ENCODE results near the gene NATD1. TPM values are rescaled to one million over a fixed set of nuclear protein-coding genes. Genes with fewer than 3 reads are reported as not detected.
A peak's percentile ranks its signal among the peaks of the same experiment; 100 is the strongest.

The NATD1 gene
- polyA plus RNA-seq, 1 of the 3 experiments (the other 2 are of a cell fraction): 3.9 TPM

- H3K36me3 ChIP-seq (replicated peaks in 1 of 2; ENCODE audit: control insufficient read depth in 1 of 2, insufficient read depth in 2 of 2, low read length in 1 of 2): peaks cover 18 to 23% of the 10 kb centered on the region in 2 experiments
- 90% methylated on average over 8 of the region's 9 CpGs for WGBS (ENCODE audit: low lambda C conversion rate)
- H3K9ac ChIP-seq: no peak overlapping the region
- H3K4me3 ChIP-seq (ENCODE audit: low read depth in 2 of 2, low read length in 1 of 2): peak overlapping the region in 1 of 2 experiments; percentile 99; a peak in 2 of 4 replicates
- peaks cover 10 to 25% of the 10 kb centered on the region in 2 experiments; a peak in 2 of 4 replicates for H3K4me1 ChIP-seq (ENCODE audit: control insufficient read depth in 1 of 2, insufficient read depth in 2 of 2, low read depth in 1 of 2, low read length in 1 of 2)
- H3K9me3 ChIP-seq: no peaks in the 10 kb centered on the region
- no peak overlapping the region for H3K27ac ChIP-seq (ENCODE audit: low read depth in 2 of 2, low read length in 1 of 2)
- peak overlapping the region; percentile 91 for H3K4me2 ChIP-seq
- POLR2A ChIA-PET: interaction anchor here (0.9 to 1.2 kb wide), 2 partner anchors 10 to 17 kb away, joined by 3 read pairs; no protein-coding TSS in a partner anchor
- no peak for DNase-seq
- TF ChIP-seq EP300 (IDR thresholded peaks at IDR 0.05; ENCODE audit: borderline replicate concordance in 1 of 2, low read depth in 1 of 2, low read length in 1 of 2): no peak
- no peak for TF ChIP-seq NFIC (IDR thresholded peaks at IDR 0.05; ENCODE audit: borderline replicate concordance)
- no peak for TF ChIP-seq CTCF (IDR thresholded peaks at IDR 0.05)
- no peak for TF ChIP-seq RAD21 (IDR thresholded peaks at IDR 0.05; ENCODE audit: low read length)
- no peak for TF ChIP-seq FOXM1 (IDR thresholded peaks at IDR 0.05; ENCODE audit: low read depth)
- TF ChIP-seq GABPA (IDR thresholded peaks at IDR 0.05; ENCODE audit: low read depth): no peak
- no peak for TF ChIP-seq NRF1 (IDR thresholded peaks at IDR 0.05; ENCODE audit: low read depth, low read length)
- H3K79me2 ChIP-seq (ENCODE audit: insufficient read depth): peaks cover 92% of the 10 kb centered on the region
- no peaks in the 10 kb centered on the region for H3K9me2 ChIP-seq
- H3F3A ChIP-seq (replicated peaks; ENCODE audit: insufficient read depth): no peaks in the 10 kb centered on the region
- no peak overlapping the region for H2AFZ ChIP-seq (ENCODE audit: low read depth)
- CTCF ChIA-PET: interaction anchor here (1.0 to 2.0 kb wide), 4 partner anchors 68 to 245 kb away, joined by 3 to 15 read pairs (median 4); no protein-coding TSS in a partner anchor
- H3K27me3 ChIP-seq (ENCODE audit: insufficient read depth): no peaks in the 10 kb centered on the region
- H4K20me1 ChIP-seq (ENCODE audit: insufficient read depth): peaks cover 54% of the 10 kb centered on the region
Measured at GRCh38 chr17:21211825-21212479, 41.3 kb downstream of the NATD1 start.

GRCh38 chr17:21210411-21211076 is 42.7 kb downstream of the NATD1 start:
- H3K4me2 ChIP-seq: no peak overlapping the region
- H3K36me3 ChIP-seq (replicated peaks in 1 of 2; ENCODE audit: control insufficient read depth in 1 of 2, insufficient read depth in 2 of 2, low read length in 1 of 2): peaks cover 20 to 23% of the 10 kb centered on the region in 2 experiments
- no peak overlapping the region for H2AFZ ChIP-seq (ENCODE audit: low read depth)
- H4K20me1 ChIP-seq (ENCODE audit: insufficient read depth): peaks cover 69% of the 10 kb centered on the region
- H3K79me2 ChIP-seq (ENCODE audit: insufficient read depth): peaks cover 92% of the 10 kb centered on the region
- ChIA-PET CTCF (interaction anchor here (1.1 to 2.0 kb wide), 3 partner anchors 29 to 91 kb away, joined by 3 to 15 read pairs (median 3); no protein-coding TSS in a partner anchor), POLR2A (interaction anchor here (1.2 kb wide), 1 partner anchor 16 kb away, joined by 3 read pairs; no protein-coding TSS in a partner anchor)
- no peak overlapping the region for H3K9ac ChIP-seq
- H3K4me1 ChIP-seq (ENCODE audit: control insufficient read depth in 1 of 2, insufficient read depth in 2 of 2, low read depth in 1 of 2, low read length in 1 of 2): peaks cover 10 to 25% of the 10 kb centered on the region in 2 experiments; a peak in 2 of 4 replicates
- H3K9me2 ChIP-seq: no peaks in the 10 kb centered on the region
- 90% methylated on average over 15 of the region's 15 CpGs for WGBS (ENCODE audit: low lambda C conversion rate)
- DNase-seq: no peak
- H3K27me3 ChIP-seq (ENCODE audit: insufficient read depth): no peaks in the 10 kb centered on the region
- no peaks in the 10 kb centered on the region for H3K9me3 ChIP-seq
- no peaks in the 10 kb centered on the region for H3F3A ChIP-seq (replicated peaks; ENCODE audit: insufficient read depth)
- no peak for TF ChIP-seq MXI1 (IDR thresholded peaks at IDR 0.05; ENCODE audit: low read depth, low read length)
- H3K4me3 ChIP-seq (ENCODE audit: low read depth in 2 of 2, low read length in 1 of 2): no peak overlapping the region
- H3K27ac ChIP-seq (ENCODE audit: low read depth in 2 of 2, low read length in 1 of 2): no peak overlapping the region

All from SK-N-SH (cell line).